ENCODE measurements around the gene PDGFA. TPM values are rescaled to one million over a fixed set of nuclear protein-coding genes. Genes with fewer than 3 reads are reported as not detected.

Gene PDGFA
- total RNA-seq, 4 donors from 2014 or later, result 5.1 to 13.5 (median 8.5) TPM

DNA sequence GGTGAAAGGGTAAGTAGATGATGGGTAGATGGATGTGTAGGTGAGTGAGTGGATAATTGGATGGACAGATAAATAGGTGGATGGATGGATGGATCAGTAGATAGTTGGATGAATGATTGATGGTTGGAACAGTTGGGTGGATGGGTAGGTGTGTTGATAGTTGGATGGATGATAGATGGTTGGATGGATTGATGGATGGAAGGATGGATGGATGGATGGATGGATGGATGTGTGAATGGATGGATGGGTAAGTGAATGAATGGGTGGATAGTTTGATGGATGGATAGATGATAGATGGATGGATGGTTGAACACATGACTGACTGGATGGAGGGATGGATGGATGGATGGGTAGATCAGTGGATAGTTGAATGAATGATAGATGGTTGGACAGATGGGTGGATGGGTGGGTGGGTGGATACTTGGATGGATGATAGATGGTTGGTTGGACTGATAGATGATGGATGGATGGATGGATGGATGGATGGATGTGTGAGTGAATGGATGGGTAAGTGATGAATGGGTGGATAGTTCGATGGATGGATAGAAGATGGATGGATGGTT lies 37.0 kb downstream of the PDGFA start:
- Histone ChIP-seq H3K27ac (no peak overlapping the region), H3K36me3 (no peaks in the 10 kb centered on the region), H3K9me3 (no peaks in the 10 kb centered on the region), H3K27me3 (peaks cover 0 to 37% (median 0%) of the 10 kb centered on the region in 4 donors), H3K4me1 (peaks cover 3 to 20% (median 7%) of the 10 kb centered on the region in 3 donors), H3K4me3 (no peak overlapping the region)
- no peak for DNase-seq
- intact Hi-C loops (cut with DNase I), result no loop called here
- WGBS, 2 donors, result 81 to 85% methylated on average over 1 of the region's 1 CpG
- TF ChIP-seq, protein P1, sequence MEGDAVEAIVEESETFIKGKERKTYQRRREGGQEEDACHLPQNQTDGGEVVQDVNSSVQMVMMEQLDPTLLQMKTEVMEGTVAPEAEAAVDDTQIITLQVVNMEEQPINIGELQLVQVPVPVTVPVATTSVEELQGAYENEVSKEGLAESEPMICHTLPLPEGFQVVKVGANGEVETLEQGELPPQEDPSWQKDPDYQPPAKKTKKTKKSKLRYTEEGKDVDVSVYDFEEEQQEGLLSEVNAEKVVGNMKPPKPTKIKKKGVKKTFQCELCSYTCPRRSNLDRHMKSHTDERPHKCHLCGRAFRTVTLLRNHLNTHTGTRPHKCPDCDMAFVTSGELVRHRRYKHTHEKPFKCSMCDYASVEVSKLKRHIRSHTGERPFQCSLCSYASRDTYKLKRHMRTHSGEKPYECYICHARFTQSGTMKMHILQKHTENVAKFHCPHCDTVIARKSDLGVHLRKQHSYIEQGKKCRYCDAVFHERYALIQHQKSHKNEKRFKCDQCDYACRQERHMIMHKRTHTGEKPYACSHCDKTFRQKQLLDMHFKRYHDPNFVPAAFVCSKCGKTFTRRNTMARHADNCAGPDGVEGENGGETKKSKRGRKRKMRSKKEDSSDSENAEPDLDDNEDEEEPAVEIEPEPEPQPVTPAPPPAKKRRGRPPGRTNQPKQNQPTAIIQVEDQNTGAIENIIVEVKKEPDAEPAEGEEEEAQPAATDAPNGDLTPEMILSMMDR (IDR thresholded peaks at IDR 0.05), result no peak
- TF ChIP-seq POLR2A (IDR thresholded peaks at IDR 0.05), result no peak

DNA sequence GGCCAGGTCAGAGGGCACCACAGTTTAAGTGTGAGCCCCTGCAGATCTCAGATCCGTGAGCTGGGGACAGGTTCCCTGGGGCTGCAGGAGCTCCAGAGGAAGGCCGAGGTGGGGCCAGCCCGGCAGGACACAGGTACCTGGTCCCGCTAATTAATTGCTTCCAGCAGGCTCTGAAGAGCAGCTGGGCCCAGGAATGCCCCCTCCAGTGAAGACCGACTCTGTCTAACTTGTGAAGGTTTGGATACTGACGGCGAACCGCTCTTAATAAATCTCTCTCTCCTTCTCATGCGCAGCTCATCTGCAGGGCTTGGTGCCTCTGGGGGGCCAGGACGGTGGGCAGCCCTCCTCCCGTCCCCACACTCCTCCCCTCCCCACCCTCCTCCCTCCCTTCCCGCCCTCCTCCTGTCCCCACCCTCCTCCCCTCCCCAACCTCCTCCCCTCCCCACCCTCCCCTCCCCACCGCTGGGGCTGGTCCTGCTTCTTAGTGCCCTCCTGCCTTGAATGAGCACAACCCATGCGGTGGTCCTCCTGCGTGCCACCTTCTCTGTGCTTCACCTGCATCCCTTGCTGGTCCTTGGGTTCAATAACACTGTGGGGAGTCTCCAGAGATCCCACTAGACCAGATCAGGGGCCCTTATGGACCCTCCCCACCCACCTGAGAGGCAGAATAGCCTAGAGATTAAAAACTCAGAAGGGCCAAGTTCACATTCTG lies 38.3 kb downstream of the PDGFA start:
- Histone ChIP-seq H3K4me1 (peaks cover 3 to 20% (median 7%) of the 10 kb centered on the region in 3 donors), H3K4me3 (no peak overlapping the region), H3K27me3 (peaks cover 0 to 35% (median 0%) of the 10 kb centered on the region in 4 donors), H3K36me3 (no peaks in the 10 kb centered on the region), H3K9me3 (no peaks in the 10 kb centered on the region), H3K27ac (no peak overlapping the region)
- TF ChIP-seq POLR2A (IDR thresholded peaks at IDR 0.05), result no peak
- TF ChIP-seq, protein P1 (IDR thresholded peaks at IDR 0.05), result no peak
- DNase-seq, result no peak
- intact Hi-C loops (cut with DNase I), result no loop called here
- 74 to 90% methylated on average over 11 of the region's 15 CpGs for WGBS, 2 donors

DNA sequence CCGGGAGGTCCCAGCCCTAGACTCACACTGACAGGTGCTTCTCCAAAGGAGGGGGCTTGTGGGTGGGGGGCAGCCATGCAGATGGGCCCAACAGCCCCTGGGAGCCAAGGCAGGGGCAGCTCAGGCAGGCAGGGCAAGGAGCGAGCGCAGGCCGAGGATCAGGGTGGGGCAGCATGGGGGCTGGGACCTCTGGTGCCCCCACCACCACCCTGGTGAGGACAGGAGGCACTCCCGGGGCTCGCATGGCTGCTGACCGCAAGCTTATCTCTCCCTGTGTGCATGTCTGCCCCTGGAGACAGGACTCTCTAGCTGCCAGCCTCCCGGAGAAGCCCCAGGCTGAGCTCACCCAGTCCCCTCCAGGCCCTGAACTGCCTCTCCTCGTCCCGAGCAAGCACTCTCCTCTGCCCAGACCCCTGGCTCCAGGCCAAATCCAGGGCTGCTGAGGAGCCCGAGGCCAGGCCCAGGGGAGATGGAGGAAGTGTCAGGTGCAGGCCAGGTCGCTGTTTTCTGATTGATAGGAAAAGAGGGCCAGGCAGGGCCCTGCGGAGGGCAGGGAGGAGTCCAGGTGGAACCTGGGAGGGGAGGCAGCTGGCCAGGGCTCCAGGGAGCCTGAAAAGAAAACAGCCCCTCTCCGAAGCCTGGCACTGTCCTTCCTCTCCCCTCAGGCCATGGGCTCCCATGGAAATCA lies 39.0 kb downstream of the PDGFA start:
- no peak for DNase-seq
- 74 to 85% methylated on average over 4 to 7 of the region's 14 CpGs for WGBS, 2 donors
- H3K27me3 ChIP-seq, result peaks cover 0 to 35% (median 0%) of the 10 kb centered on the region in 4 donors
- no peaks in the 10 kb centered on the region for H3K36me3 ChIP-seq
- H3K4me1 ChIP-seq, result peaks cover 3 to 15% (median 5%) of the 10 kb centered on the region in 3 donors
- no peak overlapping the region for H3K27ac ChIP-seq
- TF ChIP-seq, protein P1 (IDR thresholded peaks at IDR 0.05), result no peak
- TF ChIP-seq POLR2A (IDR thresholded peaks at IDR 0.05), result no peak
- no peak overlapping the region for H3K4me3 ChIP-seq
- intact Hi-C loops (cut with DNase I), result no loop called here
- H3K9me3 ChIP-seq, result no peaks in the 10 kb centered on the region

DNA sequence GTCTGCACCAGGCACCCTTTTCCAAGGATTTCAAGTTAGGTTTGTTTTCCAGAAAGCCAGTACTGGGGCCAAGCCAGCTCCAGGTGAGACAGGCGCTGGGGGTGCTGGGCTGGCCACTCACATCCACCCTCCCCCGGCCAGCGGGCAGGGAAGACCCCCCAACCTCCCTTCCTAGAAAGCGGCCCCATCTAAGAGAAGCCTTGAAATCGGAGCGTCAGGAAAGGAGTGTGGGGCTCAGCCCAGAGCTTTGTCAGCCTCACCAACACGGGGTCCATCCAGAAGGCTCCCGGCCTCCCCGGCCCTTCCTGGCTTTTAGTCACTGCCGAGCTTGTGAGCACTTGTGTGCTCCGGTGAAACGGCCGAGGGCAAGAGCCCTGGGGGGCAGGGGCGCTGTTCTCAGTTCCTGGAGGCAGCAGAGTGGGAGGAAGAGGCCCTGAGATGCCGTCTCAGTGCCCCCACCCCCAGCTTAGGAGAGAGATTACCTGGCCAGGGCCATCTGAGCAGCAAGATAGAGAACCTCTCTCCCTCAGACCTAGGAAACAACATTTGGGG lies 39.6 kb downstream of the PDGFA start:
- Histone ChIP-seq H3K36me3 (no peaks in the 10 kb centered on the region), H3K4me3 (no peak overlapping the region), H3K4me1 (peaks cover 0 to 8% (median 0%) of the 10 kb centered on the region in 3 donors), H3K9me3 (no peaks in the 10 kb centered on the region), H3K27ac (no peak overlapping the region), H3K27me3 (peaks cover 0 to 29% (median 0%) of the 10 kb centered on the region in 4 donors)
- intact Hi-C loops (cut with DNase I), result no loop called here
- DNase-seq, result no peak
- TF ChIP-seq POLR2A (IDR thresholded peaks at IDR 0.05), result no peak
- TF ChIP-seq, protein P1 (IDR thresholded peaks at IDR 0.05), result no peak
- WGBS, 2 donors, result 23% methylated on average over 3 of the region's 15 CpGs; no CpG with 5 or more reads in 1 of the 2 donors

All from esophagus squamous epithelium (tissue), 5 donors.